Measurements from ENCODE around the gene LAMA3. TPM values are rescaled to one million over a fixed set of nuclear protein-coding genes. Genes with fewer than 3 reads are reported as not detected.

The LAMA3 gene
- total RNA-seq, 1 experiment from 2014 or later = 5.6 TPM

- TF ChIP-seq CTCF (IDR thresholded peaks at IDR 0.05 in 2 of 3, conservative IDR thresholded peaks at IDR 0.05 in 1 of 3; ENCODE audit: borderline replicate concordance in 1 of 3, insufficient read depth in 1 of 3, low read depth in 2 of 3, low read length in 2 of 3) (no peak), ATF3 (IDR thresholded peaks at IDR 0.05) (no peak), EZH2 (IDR thresholded peaks at IDR 0.05) (no peak), EGR1 (IDR thresholded peaks at IDR 0.05; ENCODE audit: low read depth) (no peak)
Observed at GRCh38 chr18:23816021-23816420, 126.8 kb downstream of the LAMA3 start (continued).

GRCh38 chr18:23816740-23817139 is 127.5 kb downstream of the LAMA3 start:
- POLR2A ChIA-PET = no interaction called here
- Histone ChIP-seq H3K4me1 (ENCODE audit: control insufficient read depth in 1 of 2, insufficient read depth in 2 of 2, low read length in 2 of 2) (no peaks in the 10 kb centered on the region), H3K27ac (ENCODE audit: low read depth, low read length) (no peak overlapping the region), H3K4me2 (ENCODE audit: low read length) (no peak overlapping the region), H3K36me3 (ENCODE audit: control insufficient read depth in 1 of 2, insufficient read depth in 2 of 2, low read length in 2 of 2) (no peaks in the 10 kb centered on the region), H4K20me1 (ENCODE audit: insufficient read depth) (no peaks in the 10 kb centered on the region), H3K79me2 (ENCODE audit: insufficient read depth, low read length) (no peaks in the 10 kb centered on the region), H3K9me2 (ENCODE audit: insufficient read depth) (no peaks in the 10 kb centered on the region), H3K9me3 (ENCODE audit: control insufficient read depth in 1 of 2, insufficient read depth in 1 of 2, low read depth in 1 of 2, low read length in 2 of 2) (no peaks in the 10 kb centered on the region), H3K9ac (ENCODE audit: low read length) (no peak overlapping the region), H3K27me3 (ENCODE audit: insufficient read depth, low read length) (no peaks in the 10 kb centered on the region), H3K4me3 (replicated peaks in 1 of 2; ENCODE audit: low read depth in 1 of 2, low read length in 2 of 2) (no peak overlapping the region), H2AFZ (ENCODE audit: low read depth, low read length, poor library complexity, severe bottlenecking) (no peak overlapping the region)
- RAD21 ChIA-PET (ENCODE audit: low non-redundant PET in 1 of 2, low total read pairs in 2 of 2, uncharacterized antibody in 2 of 2, unreplicated experiment in 2 of 2) = no interaction called here
- CTCF ChIA-PET = no interaction called here
- DNase-seq (ENCODE audit: low read depth, low spot score) (no peak), ATAC-seq (no peak)
- TF ChIP-seq CTCF (IDR thresholded peaks at IDR 0.05 in 2 of 3, conservative IDR thresholded peaks at IDR 0.05 in 1 of 3; ENCODE audit: borderline replicate concordance in 1 of 3, insufficient read depth in 1 of 3, low read depth in 2 of 3, low read length in 2 of 3) (no peak), EGR1 (IDR thresholded peaks at IDR 0.05; ENCODE audit: low read depth) (no peak)
- intact Hi-C loops (cut with micrococcal nuclease) = loop anchor here (10.0 kb wide), 1 partner anchor 1022 kb away; no protein-coding TSS in a partner anchor
- BruUV-seq (replicated peaks) = no TSS peak

Data from HCT116 (cell line).